Measurements from ENCODE around the gene DLG3.

The DLG3 gene

GRCh38 chrX:70525733-70526132, 81.1 kb downstream of the DLG3 start:
- ATAC-seq: no peak
- DNase-seq: no peak

GRCh38 chrX:70527053-70527452, 82.4 kb downstream of the DLG3 start:
- no peak for DNase-seq

GRCh38 chrX:70527610-70528345, 83.1 kb downstream of the DLG3 start:
- ATAC-seq (no peak), DNase-seq (no peak)

More at GRCh38 chrX:70527053-70527452, 82.4 kb downstream of the DLG3 start:
- no peak for ATAC-seq

DNA sequence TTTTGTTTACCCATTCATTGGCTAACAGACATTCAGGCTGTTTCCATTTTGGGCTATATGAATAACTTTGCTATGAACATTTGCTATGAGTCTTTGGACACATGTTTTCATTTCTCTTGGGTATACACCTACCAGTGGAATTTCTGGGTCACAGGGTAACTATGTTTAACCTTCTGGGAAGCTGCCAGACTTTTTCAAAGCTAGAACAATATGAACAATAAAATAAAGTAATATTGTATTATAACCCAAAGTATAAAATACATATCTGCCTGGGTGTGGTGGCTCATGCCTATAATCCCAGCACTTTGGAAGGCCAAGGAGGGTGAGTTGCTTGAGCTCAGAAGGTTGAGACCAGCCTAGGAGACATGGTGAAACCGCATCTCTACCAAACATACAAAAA, 90.6 kb downstream of the DLG3 start:
- DNase-seq (no peak), ATAC-seq (no peak)

DNA sequence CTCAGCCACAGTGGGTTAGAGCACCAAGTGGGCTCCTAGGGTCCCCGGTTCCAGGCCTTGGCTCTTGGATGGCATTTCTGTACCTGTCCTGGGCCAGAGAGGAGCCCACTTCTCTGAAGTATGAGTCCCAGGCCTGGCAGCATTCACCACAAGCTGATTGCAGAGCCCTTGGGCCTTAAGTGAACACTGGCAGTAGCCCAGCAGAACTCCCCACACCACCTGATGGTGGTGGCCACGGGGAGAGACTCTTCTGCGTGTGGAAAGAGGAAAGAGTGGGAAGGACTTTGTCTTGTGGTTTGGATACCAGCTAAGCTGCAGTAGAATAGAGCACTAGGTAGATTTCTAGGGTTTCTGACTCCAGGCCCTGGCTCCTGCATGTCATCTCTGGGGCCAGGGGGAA, 104.8 kb downstream of the DLG3 start:
- DNase-seq (no peak), ATAC-seq (no peak)

- DNase-seq: no peak
Measured at GRCh38 chrX:70552130-70552704, 107.6 kb downstream of the DLG3 start.

DNA sequence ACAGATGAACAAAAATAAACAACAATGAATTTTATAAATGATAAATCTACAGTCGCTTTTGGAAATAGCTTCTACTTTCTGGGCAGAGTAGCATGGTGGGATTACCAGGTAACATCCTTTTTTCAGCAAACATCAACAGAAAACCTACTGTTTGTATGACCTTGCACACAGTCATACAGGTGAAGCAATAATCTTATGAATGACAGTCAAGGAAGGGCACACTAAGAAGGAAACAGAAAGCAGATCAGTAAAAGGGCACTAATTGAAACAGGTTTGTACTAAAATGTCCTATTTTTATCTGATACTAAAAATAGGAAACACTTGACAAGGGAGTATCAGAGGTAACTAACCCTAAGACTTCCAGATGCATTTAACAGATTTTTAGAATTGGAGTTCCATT, 108.9 kb downstream of the DLG3 start:
- ATAC-seq (no peak), DNase-seq (no peak)

More at GRCh38 chrX:70552130-70552704, 107.6 kb downstream of the DLG3 start:
- ATAC-seq: no peak

DNA sequence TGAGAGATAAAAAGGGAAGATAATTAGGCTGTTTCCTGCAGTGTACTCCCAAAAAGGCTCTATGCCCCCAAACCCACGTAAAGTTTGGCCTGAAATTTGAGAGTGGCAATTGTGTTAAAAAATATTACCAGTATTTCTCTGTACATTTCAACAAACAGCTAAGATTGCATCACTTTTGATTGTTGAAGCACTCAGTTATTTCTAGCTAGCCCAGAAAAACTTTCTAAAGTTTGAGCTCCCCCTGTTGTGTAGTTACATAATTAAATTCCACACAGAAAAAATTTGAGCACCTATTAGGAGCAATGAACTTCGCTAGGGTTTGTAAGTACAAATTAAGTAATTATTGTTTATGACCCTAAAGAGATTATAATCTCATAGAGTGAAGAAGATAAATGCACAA, 109.4 kb downstream of the DLG3 start:
- DNase-seq: no peak
- no peak for ATAC-seq

DNA sequence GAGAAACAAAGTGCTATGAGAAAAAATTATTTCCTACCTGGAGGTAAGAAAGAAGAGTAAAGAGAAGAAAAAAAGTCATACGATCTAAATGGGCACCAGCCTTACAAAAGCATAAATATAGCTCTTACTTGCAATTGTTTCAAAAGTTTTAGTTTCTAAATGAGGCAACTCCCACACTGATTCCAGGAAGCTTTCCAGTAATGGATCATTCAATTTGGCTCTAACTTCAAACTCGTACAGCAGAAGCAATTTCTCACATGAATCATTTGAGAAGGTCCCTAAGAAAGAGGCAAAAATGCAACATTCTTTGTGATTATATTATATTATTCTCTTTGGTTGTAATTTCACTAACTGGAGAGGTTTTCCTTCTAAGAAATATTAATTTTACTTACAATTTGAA, 109.9 kb downstream of the DLG3 start:
- no peak for DNase-seq
- no peak for ATAC-seq

DNA sequence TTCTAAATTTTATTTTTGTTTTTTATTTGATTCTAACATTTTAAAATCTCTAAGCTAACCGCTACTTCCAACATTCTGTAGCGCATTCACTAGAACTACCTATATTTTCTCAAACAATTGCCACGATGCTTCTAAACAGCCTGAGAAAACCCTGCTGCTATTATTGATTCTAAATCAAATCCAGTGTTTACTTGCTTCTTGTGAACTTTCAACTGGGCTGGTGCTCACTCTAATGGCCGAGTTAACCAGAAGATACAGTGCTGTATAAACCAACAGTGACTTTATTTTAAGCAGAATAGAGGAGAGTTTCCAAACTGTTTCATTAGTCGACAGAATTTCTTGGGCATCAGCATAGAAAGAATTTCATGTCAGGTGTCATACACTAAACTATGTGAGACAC, 110.3 kb downstream of the DLG3 start:
- DNase-seq (no peak), ATAC-seq (no peak)
